Colonic mucosa (tissue), 2 donors: Measurements from ENCODE around the gene PKNOX2. TPM values are rescaled to one million over a fixed set of nuclear protein-coding genes. Genes with fewer than 3 reads are reported as not detected.

Source experiments
- total RNA-seq, 2 donors: library from RNA; stranded (reverse); fragmentation: NEBNext Ultra II Directional in 1 of 2; extraction: Animal tissue kit (Norgen Biotek cat#: 25700) in 1 of 2; gene quantifications; one replicate each; pipeline ENCODE4 v1.2.1, GENCODE V29; 2021
- donor health status: DM: no; HTN: no; CAD: no.
- donor health status: DM: no; HTN: no; CAD: no.

The PKNOX2 gene
- total RNA-seq, 2 donors from 2014 or later: 0.52 to 1.3 TPM

Other genes with a start within 250 kb of the PKNOX2 start
- not detected for gene HEPN1, start 245.5 kb upstream of the PKNOX2 start, total RNA-seq
- gene HEPACAM, start 228.7 kb upstream of the PKNOX2 start, total RNA-seq: under 1 TPM; 0.08 to 0.12 TPM
- 1 to 10 TPM; 1.2 to 2.5 TPM for gene CCDC15, start 210.5 kb upstream of the PKNOX2 start, total RNA-seq
- gene SLC37A2, start 101.4 kb upstream of the PKNOX2 start, total RNA-seq: 1 to 10 TPM; 2.2 to 5.1 TPM
- gene TMEM218, start 53.1 kb upstream of the PKNOX2 start, total RNA-seq: 10 to 100 TPM in 1 of 2 donors, 1 to 10 TPM in 1; 8.7 to 17.3 TPM